SK-N-SH treated with all-trans-retinoic acid at 6 μM for 48 hours (cell line): Measurements from ENCODE around the gene RNF121.

Source experiments
- CREB5 ChIP-seq: fragments of 250-450 bp; sonication (Bioruptor Pico); IDR thresholded peaks from 2 replicates; pipeline ENCODE4 v1.5.1; 2020; ENCODE audit warnings: low read depth, mild to moderate bottlenecking, moderate library complexity
- CSRNP3 ChIP-seq: fragments of 250-450 bp; sonication (Bioruptor Pico); IDR thresholded peaks from 2 replicates; pipeline ENCODE4 v1.5.1; 2021; ENCODE audit warnings: mild to moderate bottlenecking, moderate library complexity
- PATZ1 ChIP-seq: fragments of 250-450 bp; sonication (Bioruptor Pico); IDR thresholded peaks from 2 replicates; pipeline ENCODE4 v1.8.0; 2020; ENCODE audit warnings: mild to moderate bottlenecking, moderate library complexity, borderline replicate concordance
- POU6F1 ChIP-seq: fragments of 250-450 bp; sonication (Bioruptor Pico); IDR thresholded peaks from 2 replicates; pipeline ENCODE4 v1.8.0; 2021; ENCODE audit warnings: low read depth, mild to moderate bottlenecking, moderate library complexity, borderline replicate concordance
- ZNF8 ChIP-seq: fragments of 450-650 bp; formaldehyde crosslinking; IDR thresholded peaks from 2 replicates; pipeline ENCODE4 v1.5.0; 2020; ENCODE audit warnings: mild to moderate bottlenecking, moderate library complexity

GRCh38 chr11:71977090-71977489, 48.2 kb downstream of the RNF121 start:
- TF ChIP-seq ZNF8 (no peak), POU6F1 (CRISPR knock-in tag) (no peak), CREB5 (CRISPR knock-in tag) (no peak), PATZ1 (no peak), CSRNP3 (CRISPR knock-in tag) (no peak)
